ENCODE measurements around the gene ZCWPW1. TPM values are rescaled to one million over a fixed set of nuclear protein-coding genes. Genes with fewer than 3 reads are reported as not detected.
"Not testable (repeated sequence)": the region's sequence is repeated elsewhere in the genome, so short reads cannot be mapped to it uniquely, and the experiment has no call there.

Gene ZCWPW1
- total RNA-seq, 1 donor from 2014 or later, result 3.4 TPM

GRCh38 chr7:100366411-100367250, 61.9 kb downstream of the ZCWPW1 start:
- DNase-seq (ENCODE audit: low spot score), result peak; percentile 35
- intact Hi-C loops (cut with DNase I), result no loop called here

- intact Hi-C loops (cut with DNase I), result not testable (repeated sequence)
- peak; percentile 14 for DNase-seq (ENCODE audit: low spot score)
Measured at GRCh38 chr7:100365998-100366367, 62.5 kb downstream of the ZCWPW1 start.

GRCh38 chr7:100364480-100364879, 64.0 kb downstream of the ZCWPW1 start:
- DNase-seq (ENCODE audit: low spot score), result no peak
- intact Hi-C loops (cut with DNase I), result no loop called here

GRCh38 chr7:100363797-100364196, 64.7 kb downstream of the ZCWPW1 start:
- DNase-seq (ENCODE audit: low spot score); intact Hi-C loops (cut with DNase I): not testable (repeated sequence)

- intact Hi-C loops (cut with DNase I), result no loop called here
- no peak for DNase-seq (ENCODE audit: low spot score)
Measured at GRCh38 chr7:100363098-100363497, 65.4 kb downstream of the ZCWPW1 start.

GRCh38 chr7:100360135-100360854, 68.2 kb downstream of the ZCWPW1 start:
- intact Hi-C loops (cut with DNase I), result no loop called here
- DNase-seq (ENCODE audit: low spot score), result no peak

GRCh38 chr7:100358857-100359212, 69.7 kb downstream of the ZCWPW1 start:
- no peak for DNase-seq (ENCODE audit: low spot score)
- intact Hi-C loops (cut with DNase I), result no loop called here

- intact Hi-C loops (cut with DNase I), result no loop called here
- DNase-seq (ENCODE audit: low spot score), result no peak
Measured at GRCh38 chr7:100358027-100358856, 70.3 kb downstream of the ZCWPW1 start, which contains the start of gene PILRB. Gene PILRB, plus strand, starts transcription at chr7:100358117. Its CDS starts 186 bp downstream, at chr7:100358303.

- intact Hi-C loops (cut with DNase I), result no loop called here
- DNase-seq (ENCODE audit: low spot score), result no peak
Measured at GRCh38 chr7:100357131-100357561, 71.4 kb downstream of the ZCWPW1 start.

GRCh38 chr7:100356416-100357068, 72.0 kb downstream of the ZCWPW1 start:
- no peak for DNase-seq (ENCODE audit: low spot score)
- intact Hi-C loops (cut with DNase I), result no loop called here

GRCh38 chr7:100353685-100354330, 74.7 kb downstream of the ZCWPW1 start:
- intact Hi-C loops (cut with DNase I), result no loop called here
- DNase-seq (ENCODE audit: low spot score), result no peak

- intact Hi-C loops (cut with DNase I), result no loop called here
- DNase-seq (ENCODE audit: low spot score), result no peak
Measured at GRCh38 chr7:100352984-100353684, 75.4 kb downstream of the ZCWPW1 start.

GRCh38 chr7:100352230-100352781, 76.2 kb downstream of the ZCWPW1 start:
- intact Hi-C loops (cut with DNase I); DNase-seq (ENCODE audit: low spot score): not testable (repeated sequence)

- no peak for DNase-seq (ENCODE audit: low spot score)
- intact Hi-C loops (cut with DNase I), result no loop called here
Measured at GRCh38 chr7:100351657-100352058, 76.8 kb downstream of the ZCWPW1 start.

All from cardiac septum (tissue), 1 donor.